ENCODE results near the gene OLIG1.

OLIG1 gene

DNA sequence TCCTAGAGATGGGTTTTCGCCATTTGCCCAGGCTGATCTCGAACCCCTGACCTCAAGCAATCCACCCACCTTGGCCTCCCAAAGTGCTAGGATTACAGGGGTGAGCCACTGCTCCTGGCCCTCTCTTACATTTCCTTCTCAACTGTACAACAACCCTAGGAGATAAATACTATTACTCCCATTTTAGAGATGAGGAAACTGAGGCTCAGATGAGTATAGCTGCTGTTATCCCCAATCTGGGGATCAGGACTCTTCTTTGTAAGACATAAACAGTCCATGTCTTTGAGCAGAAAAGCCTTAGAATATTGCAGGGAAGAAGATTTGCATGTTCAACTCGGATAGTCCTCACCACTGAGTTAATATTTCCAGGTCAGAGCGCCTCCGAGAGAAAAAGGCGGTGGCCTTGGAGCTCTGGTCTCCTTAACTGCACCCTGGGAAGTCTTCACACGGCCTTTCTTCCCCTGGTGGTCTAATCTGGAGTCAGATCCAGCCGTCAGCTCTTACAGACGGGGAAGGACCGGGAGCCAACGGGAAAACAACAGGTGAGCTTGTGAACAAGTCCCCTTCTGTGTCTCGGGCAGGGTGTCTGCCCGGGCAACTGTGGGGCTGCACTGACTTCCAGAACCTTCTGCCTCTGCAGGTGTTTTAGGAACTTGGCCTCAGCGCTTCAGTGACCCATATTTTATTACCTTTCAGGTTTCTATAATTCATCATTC, 5.9 kb upstream of the OLIG1 start:
- DNase-seq, result no peak

DNA sequence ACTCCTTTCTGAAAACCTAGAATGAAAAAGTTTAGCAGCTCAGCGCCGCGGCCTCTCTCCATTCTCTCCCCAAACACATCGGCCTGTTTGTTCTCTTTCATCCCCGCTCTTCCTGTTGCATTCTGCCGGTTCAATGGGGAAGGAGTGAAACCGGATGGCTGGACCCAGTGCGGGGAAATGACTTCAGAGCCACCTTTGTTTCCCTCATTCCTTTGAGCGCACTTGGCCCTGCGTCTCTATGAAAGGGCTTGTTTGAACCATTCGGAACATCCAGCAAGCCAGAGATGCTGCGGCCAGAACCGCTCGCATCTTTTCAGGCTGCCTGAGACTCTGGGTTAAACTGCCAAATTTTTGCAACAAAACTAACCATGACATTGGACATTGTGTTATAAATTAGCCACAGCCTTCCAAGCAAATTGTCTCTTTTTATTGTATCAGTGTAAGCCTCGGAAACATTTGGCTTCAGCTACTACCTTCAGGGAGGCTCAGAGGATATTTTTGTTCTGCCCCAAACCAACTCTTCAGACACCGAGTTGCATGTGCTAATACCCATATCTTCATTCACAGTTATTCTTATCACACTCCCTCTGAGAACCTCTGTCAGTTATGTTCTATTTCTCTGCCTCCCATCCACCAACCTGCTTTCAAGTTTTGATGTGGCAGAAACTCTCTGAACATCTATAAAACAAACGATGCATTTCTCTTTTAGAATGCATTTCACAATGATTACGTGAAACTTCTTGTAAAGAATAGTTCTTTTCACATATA, 5.1 kb upstream of the OLIG1 start:
- no peak for DNase-seq

DNA sequence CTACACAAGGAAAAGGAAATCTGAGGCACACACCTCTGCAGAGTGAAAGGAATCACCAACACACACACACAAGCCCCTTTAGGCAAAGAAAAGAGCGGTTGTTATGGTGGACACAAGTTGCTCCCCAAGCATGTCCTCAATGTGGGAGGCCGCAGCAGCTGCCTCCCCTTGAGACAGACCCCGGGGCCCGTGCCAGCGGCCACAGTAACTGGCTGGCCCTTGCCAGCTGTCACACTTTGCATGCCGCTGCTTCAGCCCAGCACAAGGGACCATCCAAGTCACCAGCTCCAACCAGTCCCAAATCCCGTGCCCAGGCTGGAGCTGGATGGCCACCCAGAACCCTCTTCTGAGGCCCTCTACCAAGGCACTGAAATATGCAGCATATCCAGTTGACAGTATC, 2.9 kb upstream of the OLIG1 start:
- no peak for DNase-seq

DNA sequence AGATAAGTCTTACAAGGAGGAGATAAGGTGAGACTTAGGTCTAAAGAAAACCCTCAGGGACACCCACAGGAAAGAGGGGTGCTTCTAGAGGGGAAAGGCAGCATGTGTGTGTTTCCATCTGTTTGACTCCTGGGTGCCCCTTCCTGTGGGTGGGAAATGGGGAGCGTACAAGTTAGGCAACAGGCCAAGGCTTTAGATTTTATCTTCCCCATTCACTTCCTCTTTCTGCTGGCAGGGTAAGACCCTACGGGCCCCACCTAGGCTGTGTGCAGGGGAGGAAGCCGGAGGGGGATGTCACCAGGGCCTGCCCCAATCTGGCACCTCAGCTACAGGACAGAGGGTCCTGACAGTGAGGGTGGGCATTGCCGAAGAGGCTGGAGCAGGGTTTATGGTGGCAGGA, 2.5 kb upstream of the OLIG1 start:
- DNase-seq, result no peak

DNA sequence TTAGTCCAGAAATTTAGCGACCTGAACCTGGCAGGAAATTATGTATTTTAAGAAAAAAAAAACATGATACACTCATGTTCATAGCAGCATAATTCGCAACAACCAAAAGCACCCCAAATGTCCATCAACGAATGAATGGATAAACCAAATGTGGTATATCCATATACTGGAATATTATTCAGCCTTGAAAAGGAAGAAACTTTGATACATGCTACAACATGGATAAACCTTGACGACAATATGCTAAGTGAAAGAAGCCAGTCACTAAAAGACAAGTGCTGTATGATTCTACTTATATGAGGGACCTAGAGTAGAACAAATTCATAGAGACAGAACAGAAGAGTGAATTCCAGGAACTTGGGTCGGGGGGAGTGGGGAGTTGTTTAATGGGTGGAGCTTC, 698 bp upstream of the OLIG1 start:
- no peak for DNase-seq

DNA sequence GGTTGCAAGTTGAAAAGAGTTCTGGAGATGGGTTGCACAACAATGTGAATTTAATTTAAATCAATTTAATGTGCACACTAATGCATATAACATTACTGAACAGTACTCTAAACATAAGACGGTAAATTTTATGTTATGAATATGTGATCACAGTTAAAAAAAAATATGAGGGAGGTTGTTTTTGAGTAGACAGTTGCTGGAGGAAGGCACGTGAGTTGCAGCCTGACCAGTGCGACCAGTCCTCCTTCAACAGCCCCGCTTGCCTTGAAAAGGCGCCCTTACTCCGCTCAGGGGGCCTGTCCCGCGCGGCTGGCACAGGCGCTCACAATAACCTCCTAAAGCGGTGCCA, 322 bp upstream of the OLIG1 start:
- no peak for DNase-seq

DNA sequence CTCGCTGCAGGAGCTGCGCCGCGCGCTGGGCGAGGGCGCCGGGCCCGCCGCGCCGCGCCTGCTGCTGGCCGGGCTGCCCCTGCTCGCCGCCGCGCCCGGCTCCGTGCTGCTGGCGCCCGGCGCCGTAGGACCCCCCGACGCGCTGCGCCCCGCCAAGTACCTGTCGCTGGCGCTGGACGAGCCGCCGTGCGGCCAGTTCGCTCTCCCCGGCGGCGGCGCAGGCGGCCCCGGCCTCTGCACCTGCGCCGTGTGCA, 730 bp downstream of the OLIG1 start:
- DNase-seq, result no peak

DNA sequence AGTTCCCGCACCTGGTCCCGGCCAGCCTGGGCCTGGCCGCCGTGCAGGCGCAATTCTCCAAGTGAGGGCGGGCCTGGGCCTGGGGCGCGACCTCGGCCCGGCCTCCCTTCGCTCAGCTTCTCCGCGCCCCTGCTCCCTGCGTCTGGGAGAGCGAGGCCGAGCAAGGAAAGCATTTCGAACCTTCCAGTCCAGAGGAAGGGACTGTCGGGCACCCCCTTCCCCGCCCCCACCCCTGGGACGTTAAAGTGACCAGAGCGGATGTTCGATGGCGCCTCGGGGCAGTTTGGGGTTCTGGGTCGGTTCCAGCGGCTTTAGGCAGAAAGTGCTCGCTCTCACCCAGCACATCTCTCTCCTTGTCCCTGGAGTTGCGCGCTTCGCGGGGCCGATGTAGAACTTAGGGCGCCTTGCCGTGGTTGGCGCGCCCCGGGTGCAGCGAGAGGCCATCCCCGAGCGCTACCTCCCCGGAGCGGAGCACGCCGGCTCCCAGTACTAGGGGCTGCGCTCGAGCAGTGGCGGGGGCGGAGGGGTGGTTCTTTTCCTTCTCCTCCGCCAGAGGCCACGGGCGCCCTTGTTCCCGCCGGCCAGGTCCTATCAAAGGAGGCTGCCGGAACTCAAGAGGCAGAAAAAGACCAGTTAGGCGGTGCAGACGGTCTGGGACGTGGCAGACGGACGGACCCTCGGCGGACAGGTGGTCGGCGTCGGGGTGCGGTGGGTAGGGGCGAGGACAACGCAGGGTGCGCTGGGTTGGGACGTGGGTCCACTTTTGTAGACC, 1.2 kb downstream of the OLIG1 start:
- no peak for DNase-seq

DNA sequence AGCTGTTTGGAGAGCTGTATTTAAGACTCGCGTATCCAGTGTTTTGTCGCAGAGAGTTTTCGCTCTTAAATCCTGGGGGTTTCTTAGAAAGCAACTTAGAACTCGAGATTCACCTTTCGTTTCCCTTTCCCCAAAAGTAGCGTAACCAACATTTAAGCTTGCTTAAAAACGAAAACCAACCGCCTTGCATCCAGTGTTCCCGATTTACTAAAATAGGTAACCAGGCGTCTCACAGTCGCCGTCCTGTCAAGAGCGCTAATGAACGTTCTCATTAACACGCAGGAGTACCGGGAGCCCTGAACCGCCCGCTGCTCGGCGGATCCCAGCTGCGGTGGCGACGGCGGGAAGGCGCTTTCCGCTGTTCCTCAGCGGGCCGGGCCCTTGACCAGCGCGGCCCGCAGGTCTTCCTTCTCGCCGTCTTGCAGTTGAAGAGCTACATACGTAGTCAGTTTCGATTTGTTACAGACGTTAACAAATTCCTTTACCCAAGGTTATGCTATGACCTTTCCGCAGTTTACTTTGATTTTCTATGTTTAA, 1.9 kb downstream of the OLIG1 start:
- DNase-seq, result no peak

DNA sequence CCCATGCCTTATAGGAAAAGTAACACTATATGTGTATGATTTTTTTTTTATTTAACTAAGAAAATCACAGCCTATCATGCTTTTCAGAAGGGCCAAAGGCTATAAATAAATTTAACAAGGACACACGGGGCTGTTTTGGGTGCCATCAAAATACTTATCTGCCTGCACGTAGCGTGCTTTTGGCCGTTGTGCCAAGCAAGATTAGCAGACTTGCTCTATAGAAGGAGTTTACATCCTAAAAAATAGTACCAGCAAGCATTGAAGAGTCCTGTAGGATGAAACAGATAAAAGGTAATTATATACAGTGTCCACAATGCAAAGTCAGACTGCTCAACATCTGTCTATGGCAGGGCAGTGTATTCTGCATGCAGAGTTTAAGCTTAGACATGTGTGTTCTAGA, 3.7 kb downstream of the OLIG1 start:
- no peak for DNase-seq

DNA sequence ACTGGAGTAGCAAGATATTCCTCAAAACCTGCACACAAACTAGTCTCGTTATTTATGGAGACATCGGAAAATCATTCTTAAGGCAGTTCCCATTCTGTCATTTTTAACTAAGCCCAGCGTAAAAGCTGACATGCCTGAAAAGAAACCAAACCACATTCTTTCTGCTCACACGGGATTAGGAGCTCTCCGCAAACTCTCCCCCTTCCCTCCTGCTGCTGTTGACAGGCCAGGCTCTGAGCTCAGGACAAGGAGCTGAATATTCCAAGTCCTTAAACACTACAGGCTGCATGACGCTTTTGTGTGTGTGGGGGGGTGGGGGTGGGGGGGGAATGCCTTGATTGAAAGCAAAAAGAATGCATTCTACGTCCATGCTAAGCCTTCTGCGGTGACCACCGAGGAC, 5.2 kb downstream of the OLIG1 start:
- DNase-seq, result no peak

DNA sequence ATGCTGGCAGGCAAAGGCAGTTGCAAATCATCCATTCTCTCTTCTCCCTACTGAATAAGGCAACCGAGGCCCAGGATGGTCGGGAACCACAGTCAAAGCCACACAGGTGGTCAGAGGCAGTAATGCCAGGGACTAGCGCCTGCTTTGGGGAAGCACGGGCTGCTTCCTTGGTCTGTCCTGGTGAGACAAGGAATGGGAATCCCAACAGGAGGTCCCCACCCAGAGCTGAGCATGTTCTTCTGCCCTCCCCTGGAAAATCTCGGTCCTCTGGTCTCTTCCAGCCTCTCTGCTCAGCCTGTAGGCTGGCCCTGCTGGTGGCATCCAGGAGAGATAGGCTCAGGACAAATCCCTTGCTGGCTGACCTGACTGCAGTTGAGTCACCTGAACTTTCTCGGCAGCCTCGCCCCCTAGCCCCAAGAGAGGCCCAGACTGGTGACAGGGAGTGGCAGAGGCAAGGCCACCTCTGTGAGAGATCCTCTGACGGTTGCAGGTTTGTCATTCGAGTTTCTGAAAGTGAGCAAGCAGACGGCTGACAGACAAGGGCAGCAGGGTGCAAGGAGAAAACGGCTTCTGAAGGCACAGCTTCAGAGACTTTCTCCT, 5.8 kb downstream of the OLIG1 start:
- no peak for DNase-seq

DNA sequence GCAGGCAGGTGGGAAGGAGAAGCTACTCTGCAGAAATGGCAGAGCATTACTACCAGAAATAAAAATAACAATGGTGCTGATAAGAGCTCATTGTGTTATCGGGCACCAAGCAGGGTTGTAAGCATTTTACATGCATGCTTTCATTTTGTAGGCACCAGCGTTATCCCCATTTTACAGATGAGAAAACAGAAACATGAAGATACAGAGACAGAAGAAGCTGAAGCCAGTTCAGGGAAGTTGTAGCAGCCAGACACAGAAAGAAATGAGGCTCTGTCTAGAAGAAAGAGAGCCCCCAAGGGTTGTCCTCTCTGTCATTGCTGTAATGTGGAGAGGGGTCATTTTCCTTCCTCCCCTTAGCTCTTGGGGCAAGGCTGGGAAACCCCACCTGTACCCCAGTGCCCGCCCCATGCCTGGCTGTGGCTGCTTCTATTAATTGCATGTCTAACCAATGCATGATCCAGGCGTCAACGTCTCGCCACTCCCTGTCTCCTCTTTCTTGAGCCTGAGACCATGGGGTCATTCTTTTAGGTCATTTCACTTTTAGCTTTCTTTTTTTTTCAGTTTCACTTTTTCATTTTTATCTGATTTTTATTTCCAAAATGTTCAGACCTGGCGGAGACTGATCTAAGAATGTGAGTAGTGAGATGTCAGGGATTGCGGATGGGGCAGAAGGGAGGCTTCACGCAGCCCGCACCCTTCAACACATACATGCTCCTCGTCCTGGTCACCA, 6.8 kb downstream of the OLIG1 start:
- DNase-seq, result no peak

DNA sequence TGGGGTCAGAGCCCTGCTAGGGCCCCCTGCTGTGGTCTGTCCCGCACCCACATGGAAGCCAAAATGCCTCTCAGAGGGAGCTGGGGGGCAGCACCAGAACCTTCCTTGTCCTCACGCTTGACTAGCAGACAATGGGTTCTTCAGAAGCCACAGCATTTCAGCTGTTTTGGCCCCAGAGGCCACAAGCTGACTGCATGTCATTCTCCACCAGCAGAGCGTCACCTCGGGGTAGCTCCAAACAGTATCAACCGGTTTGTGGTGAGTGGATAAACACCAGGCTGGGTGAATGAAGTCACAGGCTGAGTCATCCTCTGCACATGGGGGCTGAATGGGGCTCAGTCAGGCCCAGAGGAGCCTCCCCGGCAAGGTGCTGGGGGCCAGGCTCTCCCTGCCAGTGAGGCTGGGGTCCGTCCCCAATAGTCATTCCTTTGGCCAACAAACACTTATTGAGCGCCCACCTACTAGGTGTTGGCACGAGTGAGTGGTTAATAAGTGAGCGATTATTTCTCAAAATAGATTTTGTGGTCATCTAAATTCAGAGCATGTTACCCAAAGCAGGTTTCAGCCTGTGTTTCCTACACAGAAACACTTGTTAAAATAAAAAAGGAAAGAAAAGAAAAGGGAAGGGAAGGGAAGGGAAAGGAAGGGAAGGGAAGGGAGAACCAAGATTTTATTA, 9.1 kb downstream of the OLIG1 start:
- DNase-seq, result peak in 1 of 2 donors; percentile 49

DNA sequence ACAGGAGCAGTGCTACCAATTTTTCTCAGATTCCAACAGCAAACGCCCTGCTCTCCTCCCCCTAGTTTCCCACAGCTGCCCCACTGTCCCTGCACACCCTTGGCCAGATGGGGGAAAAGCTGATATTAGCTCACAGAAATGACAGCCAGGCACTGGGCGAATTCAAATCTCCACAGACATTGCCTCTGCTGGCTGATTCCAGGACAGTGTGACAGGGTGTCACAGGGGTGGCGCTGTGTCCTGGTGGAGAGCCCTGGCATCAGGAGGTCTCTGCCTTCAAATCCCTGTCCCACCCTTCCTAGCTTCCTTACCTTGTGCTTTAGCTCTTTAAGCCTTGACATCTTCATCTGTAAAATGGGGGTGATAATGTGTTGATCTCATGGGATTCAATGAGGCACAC, 10.4 kb downstream of the OLIG1 start:
- no peak for DNase-seq

DNA sequence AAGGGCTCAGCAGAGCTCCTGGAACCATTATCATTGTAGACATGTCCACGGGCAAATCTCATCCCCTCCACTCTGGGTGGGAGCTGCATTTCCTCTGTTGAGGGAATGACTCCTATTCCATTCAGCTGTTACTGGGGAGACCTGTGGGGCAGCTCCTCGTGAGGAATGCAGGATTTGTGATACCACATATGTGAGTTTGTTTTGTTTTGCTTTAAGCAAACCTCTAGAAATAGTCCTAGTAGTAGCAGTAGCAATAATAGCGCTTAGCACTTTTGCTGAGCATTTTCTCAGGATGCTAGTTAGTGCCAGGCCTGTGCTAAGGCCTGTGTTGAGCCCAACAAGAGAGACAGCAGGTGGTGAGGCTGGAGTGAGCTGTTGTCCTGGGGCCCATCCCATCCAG, 10.8 kb downstream of the OLIG1 start:
- no peak for DNase-seq

DNA sequence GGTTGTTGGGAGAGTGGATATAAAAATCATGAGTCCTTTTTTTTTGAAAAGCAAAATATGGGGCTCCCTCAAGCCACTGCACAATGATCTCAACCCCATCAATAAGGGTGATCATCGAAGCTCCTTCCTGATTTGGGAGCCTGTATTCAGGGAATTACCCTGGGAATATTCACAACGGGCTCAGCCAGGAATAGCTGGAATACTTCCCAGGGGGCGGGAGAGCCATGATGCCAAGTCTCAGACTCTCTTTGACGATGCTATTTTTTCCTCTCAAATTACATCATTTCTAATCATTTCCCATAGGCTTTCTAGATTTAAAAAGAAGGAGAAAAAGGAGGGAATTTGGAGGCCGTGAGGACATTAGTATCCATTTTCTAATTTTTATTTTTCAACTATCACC, 18.4 kb downstream of the OLIG1 start:
- no peak for DNase-seq

DNA sequence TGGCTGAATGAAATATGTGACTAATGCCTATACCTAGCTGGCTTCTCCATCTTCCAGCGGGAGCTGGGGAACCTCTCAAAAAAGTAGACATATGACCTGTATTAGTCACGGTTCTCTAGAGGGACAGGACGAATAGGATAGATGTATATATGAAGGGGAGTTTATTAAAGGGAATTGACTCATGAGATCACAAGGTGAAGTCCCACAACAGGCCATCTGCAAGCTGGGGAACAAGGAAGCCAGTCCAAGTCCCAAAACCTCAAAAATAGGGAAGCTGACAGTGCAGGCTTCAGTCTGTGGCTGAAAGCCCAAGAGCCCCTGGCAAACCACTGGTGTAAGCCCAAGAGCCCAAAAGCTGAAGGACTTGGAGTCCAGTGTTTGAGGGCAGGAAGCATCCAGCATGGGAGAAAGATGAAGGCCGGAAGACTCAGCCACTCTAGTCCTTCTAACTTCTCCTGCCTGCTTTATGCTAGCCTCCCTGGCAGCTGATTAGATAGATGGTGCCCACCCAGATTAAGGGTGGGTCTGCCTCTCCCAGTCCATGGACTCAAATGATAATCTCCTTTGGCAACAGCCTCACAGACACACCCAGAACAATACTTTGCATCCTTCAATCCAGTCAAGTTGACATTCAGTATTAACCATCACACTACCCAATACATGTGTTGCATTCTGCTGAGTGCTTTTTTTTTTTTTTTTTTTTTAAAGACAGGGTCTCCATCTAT, 19.6 kb downstream of the OLIG1 start:
- peak; percentile 11 to 68 for DNase-seq

DNA sequence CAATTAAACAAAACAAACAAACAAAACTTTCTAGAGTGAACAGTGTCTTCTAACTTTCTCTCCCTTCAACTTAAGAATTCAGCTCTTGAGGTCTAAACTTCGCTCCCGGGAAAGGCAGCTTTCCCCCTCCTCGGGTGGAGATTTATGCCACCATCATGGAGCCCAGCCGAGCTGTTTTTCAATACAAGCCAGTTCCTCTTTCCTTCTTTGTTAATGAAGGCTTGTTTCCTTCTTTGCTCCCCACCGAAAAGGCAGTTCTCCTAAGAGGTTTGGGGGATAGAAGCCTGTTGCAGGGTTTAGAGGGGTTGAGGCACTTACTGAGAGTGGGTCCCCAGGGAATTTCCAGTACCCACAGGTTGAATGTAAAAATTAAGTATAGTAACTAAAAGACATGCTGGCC, 26.5 kb downstream of the OLIG1 start:
- no peak for DNase-seq

DNA sequence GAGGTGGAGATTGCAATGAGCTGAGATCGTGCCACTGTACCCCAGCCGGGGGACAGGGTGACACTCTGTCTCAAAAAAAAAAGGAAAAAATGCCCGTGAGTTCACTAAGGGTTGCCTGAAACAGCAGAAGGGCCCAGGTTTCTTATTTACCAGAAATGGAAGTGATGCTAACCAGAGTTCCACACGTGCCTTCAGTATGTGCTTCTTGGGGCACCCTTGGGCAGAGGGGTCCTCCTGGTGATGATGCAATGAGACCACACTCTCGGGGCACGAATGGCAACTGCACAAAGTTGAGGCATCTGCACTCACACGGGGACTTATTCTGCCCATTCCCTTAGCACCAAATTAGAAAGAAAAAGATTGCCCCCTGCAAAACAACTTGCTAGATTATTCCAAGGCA, 29.2 kb downstream of the OLIG1 start:
- DNase-seq, result no peak

DNA sequence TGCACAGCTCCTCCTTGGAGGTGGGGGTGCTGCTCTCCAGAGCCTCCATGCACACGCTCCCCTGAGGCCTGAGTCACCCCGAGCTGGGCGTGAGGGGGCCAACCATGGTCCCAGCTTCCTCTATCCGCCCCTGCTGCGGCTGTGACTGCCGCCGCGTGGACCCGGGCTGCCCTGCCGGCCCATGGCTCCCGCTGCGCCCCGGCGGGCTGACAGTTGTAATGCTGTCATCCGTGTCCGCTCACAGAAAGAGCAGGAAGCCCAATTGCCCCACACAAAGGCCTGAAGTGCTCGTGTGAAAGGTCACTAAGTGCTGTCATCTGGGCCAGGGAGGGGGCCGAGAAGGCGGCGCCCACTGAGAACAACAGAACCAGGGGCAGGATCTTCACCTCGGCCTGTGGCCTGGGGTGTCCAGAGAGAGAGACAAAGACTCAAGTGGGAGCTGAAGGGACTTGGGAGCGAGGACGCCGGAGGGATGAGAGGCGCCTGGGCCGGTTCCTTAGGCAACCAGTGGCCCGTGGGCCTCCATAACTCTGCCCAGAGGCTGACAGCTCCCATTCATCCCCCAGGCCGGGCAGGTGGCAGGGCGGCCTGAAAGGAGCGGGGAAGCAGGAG, 31.5 kb downstream of the OLIG1 start:
- DNase-seq, result peak in 1 of 2 donors; percentile 54
